ENCODE results near the gene TOX2.

The TOX2 gene

DNA sequence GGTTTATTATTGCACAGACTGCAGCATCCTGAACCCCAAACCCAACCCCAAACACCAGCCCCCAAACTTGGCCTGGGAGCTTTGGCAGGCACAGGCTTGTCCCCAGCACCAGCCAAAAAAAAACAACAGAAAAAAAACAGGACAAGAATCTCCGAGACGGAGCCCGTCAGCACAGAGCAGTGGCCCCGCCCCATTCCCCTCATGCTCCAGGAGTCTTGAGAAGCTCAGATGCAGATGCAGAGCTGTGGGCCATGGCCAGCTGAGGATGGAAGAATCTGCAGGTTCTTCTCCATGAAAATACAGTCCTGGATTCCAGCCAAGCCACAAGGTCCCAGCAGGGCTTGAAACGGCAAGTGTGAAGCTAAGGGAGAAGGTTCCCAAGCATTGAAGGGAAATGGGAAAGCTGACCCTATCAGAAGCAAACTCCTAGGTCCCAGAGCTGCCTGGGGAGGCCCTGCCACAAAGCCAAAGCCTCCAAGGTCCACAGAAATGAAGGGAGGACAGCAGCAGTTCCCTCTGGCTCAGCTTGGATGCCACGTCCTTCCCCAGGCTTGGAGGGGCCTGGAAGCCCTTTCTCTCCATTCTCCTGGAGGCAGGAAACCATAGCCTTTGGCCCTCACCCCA, 197.2 kb downstream of the TOX2 start:
- no peaks in the 10 kb centered on the region for H3K27me3 ChIP-seq (ENCODE audit: control insufficient read depth, low read length)
- no peaks in the 10 kb centered on the region for H4K20me1 ChIP-seq (ENCODE audit: control insufficient read depth, insufficient read depth, low read depth, low read length)
- H3K27ac ChIP-seq (ENCODE audit: low read depth, low read length) = no peak overlapping the region
- no peaks in the 10 kb centered on the region for H3K79me2 ChIP-seq (ENCODE audit: control insufficient read depth, low read length)
- no peaks in the 10 kb centered on the region for H3K9me2 ChIP-seq (replicated peaks; ENCODE audit: control insufficient read depth, low read length)
- H3K4me1 ChIP-seq (ENCODE audit: control insufficient read depth, low read length) = no peaks in the 10 kb centered on the region
- H3K4me2 ChIP-seq (ENCODE audit: low read length) = no peak overlapping the region
- no peaks in the 10 kb centered on the region for H3F3A ChIP-seq (ENCODE audit: control insufficient read depth, insufficient read depth)
- TF ChIP-seq EZH2phosphoT487 (IDR thresholded peaks at IDR 0.05; ENCODE audit: borderline replicate concordance, low read length) = no peak
- TF ChIP-seq, protein P1, sequence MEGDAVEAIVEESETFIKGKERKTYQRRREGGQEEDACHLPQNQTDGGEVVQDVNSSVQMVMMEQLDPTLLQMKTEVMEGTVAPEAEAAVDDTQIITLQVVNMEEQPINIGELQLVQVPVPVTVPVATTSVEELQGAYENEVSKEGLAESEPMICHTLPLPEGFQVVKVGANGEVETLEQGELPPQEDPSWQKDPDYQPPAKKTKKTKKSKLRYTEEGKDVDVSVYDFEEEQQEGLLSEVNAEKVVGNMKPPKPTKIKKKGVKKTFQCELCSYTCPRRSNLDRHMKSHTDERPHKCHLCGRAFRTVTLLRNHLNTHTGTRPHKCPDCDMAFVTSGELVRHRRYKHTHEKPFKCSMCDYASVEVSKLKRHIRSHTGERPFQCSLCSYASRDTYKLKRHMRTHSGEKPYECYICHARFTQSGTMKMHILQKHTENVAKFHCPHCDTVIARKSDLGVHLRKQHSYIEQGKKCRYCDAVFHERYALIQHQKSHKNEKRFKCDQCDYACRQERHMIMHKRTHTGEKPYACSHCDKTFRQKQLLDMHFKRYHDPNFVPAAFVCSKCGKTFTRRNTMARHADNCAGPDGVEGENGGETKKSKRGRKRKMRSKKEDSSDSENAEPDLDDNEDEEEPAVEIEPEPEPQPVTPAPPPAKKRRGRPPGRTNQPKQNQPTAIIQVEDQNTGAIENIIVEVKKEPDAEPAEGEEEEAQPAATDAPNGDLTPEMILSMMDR (IDR thresholded peaks at IDR 0.05; ENCODE audit: low read depth, low read length, poor library complexity, severe bottlenecking) = no peak
- H3K4me3 ChIP-seq (ENCODE audit: low read length) = no peak overlapping the region
- no peaks in the 10 kb centered on the region for H3K36me3 ChIP-seq (ENCODE audit: control insufficient read depth, low read length)
- no peaks in the 10 kb centered on the region for H3K9me3 ChIP-seq (ENCODE audit: control insufficient read depth, insufficient read depth, low read length)

DNA sequence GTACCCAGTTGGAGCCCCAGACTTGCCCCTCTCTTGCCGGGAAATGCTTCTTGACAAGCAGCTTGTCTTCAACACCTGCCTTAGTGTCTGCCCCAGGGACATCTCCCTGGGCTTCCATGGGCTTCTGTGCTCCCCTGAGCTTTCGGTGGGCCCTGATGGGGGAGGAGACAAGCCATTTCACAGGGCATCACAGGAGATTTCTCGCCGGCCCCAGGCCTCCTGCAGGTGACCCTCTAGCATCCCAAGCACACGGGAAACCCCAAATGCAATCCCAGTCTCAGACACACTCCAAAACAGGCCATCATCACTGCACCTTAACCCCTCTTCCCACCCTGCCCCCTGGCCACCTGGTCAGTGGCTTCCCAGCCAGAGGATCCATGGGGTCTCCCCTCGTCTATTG, 197.8 kb downstream of the TOX2 start:
- Histone ChIP-seq H3F3A (ENCODE audit: control insufficient read depth, insufficient read depth) (no peaks in the 10 kb centered on the region), H3K4me1 (ENCODE audit: control insufficient read depth, low read length) (no peaks in the 10 kb centered on the region), H3K27ac (ENCODE audit: low read depth, low read length) (no peak overlapping the region), H3K4me3 (ENCODE audit: low read length) (no peak overlapping the region), H3K36me3 (ENCODE audit: control insufficient read depth, low read length) (no peaks in the 10 kb centered on the region), H3K9me3 (ENCODE audit: control insufficient read depth, insufficient read depth, low read length) (no peaks in the 10 kb centered on the region), H3K79me2 (ENCODE audit: control insufficient read depth, low read length) (no peaks in the 10 kb centered on the region), H4K20me1 (ENCODE audit: control insufficient read depth, insufficient read depth, low read depth, low read length) (no peaks in the 10 kb centered on the region), H3K4me2 (ENCODE audit: low read length) (no peak overlapping the region), H3K9me2 (replicated peaks; ENCODE audit: control insufficient read depth, low read length) (no peaks in the 10 kb centered on the region), H3K27me3 (ENCODE audit: control insufficient read depth, low read length) (no peaks in the 10 kb centered on the region)
- no peak for TF ChIP-seq EZH2phosphoT487 (IDR thresholded peaks at IDR 0.05; ENCODE audit: borderline replicate concordance, low read length)

DNA sequence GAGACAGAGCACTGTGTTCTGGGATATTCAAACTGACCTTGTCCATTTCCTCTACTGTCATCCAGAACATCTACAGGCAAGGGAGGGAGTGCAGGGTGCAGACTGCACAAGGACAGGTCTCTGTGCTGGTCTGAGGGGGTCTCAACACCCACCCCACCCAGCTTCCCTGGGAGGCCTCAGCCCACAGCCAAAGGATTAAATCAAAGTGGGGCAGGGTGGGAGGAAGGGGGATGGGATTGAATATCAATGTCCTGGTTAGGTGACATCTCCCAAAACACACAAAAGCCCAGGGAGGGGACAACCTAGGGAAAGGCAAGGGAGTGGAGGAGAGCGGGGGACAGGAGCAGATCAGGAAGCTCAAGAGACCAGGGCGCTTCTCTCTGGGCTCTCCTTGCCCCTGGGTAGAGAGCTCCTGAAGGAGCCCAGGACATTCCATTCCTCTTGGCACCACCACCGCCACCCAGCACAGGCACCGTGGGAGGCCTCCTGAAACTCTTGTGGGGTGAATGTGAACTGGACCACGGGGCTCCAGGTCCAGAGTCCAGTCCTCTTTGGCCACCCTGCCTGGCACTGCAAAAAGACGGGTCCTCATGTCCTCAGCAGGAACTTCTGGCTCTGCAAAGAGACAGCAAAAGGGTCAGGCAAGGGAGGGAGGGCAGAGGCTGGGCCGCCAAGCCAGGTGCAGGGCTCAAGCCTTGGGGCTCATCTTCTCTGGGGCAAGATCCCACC, 198.4 kb downstream of the TOX2 start:
- Histone ChIP-seq H3K4me2 (ENCODE audit: low read length) (no peak overlapping the region), H3K4me1 (ENCODE audit: control insufficient read depth, low read length) (no peaks in the 10 kb centered on the region), H3K27ac (ENCODE audit: low read depth, low read length) (no peak overlapping the region), H4K20me1 (ENCODE audit: control insufficient read depth, insufficient read depth, low read depth, low read length) (no peaks in the 10 kb centered on the region), H3K36me3 (ENCODE audit: control insufficient read depth, low read length) (no peaks in the 10 kb centered on the region), H3K27me3 (ENCODE audit: control insufficient read depth, low read length) (no peaks in the 10 kb centered on the region), H3K9me3 (ENCODE audit: control insufficient read depth, insufficient read depth, low read length) (no peaks in the 10 kb centered on the region), H3K79me2 (ENCODE audit: control insufficient read depth, low read length) (no peaks in the 10 kb centered on the region), H3K4me3 (ENCODE audit: low read length) (no peak overlapping the region), H3K9me2 (replicated peaks; ENCODE audit: control insufficient read depth, low read length) (no peaks in the 10 kb centered on the region), H3F3A (ENCODE audit: control insufficient read depth, insufficient read depth) (no peaks in the 10 kb centered on the region)
- TF ChIP-seq, protein P1 (IDR thresholded peaks at IDR 0.05; ENCODE audit: low read depth, low read length, poor library complexity, severe bottlenecking) = no peak
- TF ChIP-seq EZH2phosphoT487 (IDR thresholded peaks at IDR 0.05; ENCODE audit: borderline replicate concordance, low read length) = no peak
